Gastrocnemius medialis (tissue), 4 donors: Measurements from ENCODE around the gene EIF3D.

Source experiments
- CTCF ChIP-seq, 5 experiments: fragments of 450-650 bp in 3 of 5; fragments of 200-600 bp in 2 of 5; sonication (generic) in 2 of 5; IDR thresholded peaks in 4 of 5; conservative IDR thresholded peaks in 1 of 5; 1 replicate in 4 of 5; 2 replicates in 1 of 5; pipeline ENCODE4 v1.5.1; 2016 to 2019; ENCODE audit warnings: antibody characterized with exemption in 5 of 5, mild to moderate bottlenecking in 3 of 5, moderate library complexity in 3 of 5
- POLR2A ChIP-seq, 2 donors: fragments of 450-650 bp; IDR thresholded peaks; one replicate each; pipeline ENCODE4 v1.6.1; 2017; ENCODE audit warnings: antibody characterized with exemption in 2 of 2, mild to moderate bottlenecking in 2 of 2, moderate library complexity in 2 of 2

- TF ChIP-seq POLR2A (IDR thresholded peaks at IDR 0.05), result no peak
- TF ChIP-seq CTCF (IDR thresholded peaks at IDR 0.05 in 4 of 5, conservative IDR thresholded peaks at IDR 0.05 in 1 of 5), result no peak
Observed at GRCh38 chr22:36471341-36471821, 57.6 kb downstream of the EIF3D start.
